GM21423 (cell line): ENCODE measurements around the gene B4GALT1.

Experiments
- ATAC-seq: cut with Tn5 transposase; IDR thresholded peaks from one replicate; pipeline ENCODE4 v1.9.1; 2021; ENCODE audit warnings: mild to moderate bottlenecking, moderate library complexity; ENCODE audit not compliant: unreplicated experiment

B4GALT1 gene

DNA sequence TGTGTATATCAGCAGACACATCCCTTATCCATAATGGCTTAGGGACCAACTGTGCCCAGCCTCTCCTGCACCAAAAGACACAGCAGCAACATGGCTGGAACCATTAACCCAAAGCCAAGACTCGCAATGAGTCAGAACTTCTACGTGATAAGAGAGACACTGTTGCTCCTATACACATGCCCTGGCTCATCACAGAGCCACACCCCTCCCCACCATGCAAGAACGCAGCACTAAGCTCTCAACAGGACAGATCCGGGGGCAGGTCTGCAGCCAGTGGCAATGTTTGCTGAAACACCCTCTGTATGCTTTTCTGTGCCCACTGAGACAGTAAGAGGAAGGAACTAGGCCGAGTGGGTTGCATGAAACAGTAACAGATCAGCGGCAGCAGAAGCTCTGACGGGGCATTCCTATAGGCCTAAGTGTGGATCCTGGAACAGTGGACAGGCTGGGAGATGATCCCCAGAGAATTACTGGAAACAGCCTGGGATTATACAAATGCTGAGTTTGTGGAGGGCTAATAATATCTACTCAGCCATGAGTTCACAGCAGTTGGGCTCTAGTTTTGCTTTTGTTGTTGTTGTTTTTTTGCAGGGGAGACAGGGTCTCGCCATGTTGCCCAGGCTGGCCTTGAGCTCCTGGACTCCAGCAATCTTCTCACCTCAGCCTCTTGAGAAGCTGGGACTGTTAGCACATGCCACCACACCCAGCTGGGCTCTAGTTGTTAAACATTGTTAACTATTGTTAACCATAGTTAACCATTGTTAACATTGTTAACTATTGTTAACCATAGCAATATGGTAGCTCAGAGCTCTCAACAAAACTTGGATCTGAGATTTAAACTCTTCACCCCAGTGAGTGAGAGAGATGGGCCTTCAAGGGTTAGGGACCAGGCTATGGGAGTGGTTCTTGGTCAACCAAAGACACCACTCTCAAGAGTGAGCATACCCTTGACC is 41.0 kb downstream of the B4GALT1 start:
- peak; percentile 39 for ATAC-seq

DNA sequence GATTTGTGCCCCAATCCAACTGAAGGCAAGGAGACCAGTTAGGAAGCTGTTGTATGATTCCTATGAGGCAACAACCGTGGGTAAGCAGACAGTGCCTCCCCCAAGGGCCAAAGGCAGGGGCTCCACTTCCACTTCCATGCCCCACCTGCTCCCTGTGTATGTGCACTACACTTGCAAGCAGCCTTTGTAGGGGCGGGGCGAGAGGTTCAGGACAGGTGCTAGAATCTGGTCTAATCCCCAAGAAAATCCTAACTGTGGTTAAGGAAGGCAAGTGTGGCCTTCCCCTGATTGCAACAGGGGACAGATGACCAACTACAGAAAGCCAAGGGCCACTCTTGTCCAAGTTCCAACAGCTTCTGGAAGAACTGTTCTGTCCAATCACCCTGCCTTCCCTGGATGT is 41.7 kb downstream of the B4GALT1 start:
- ATAC-seq = no peak

DNA sequence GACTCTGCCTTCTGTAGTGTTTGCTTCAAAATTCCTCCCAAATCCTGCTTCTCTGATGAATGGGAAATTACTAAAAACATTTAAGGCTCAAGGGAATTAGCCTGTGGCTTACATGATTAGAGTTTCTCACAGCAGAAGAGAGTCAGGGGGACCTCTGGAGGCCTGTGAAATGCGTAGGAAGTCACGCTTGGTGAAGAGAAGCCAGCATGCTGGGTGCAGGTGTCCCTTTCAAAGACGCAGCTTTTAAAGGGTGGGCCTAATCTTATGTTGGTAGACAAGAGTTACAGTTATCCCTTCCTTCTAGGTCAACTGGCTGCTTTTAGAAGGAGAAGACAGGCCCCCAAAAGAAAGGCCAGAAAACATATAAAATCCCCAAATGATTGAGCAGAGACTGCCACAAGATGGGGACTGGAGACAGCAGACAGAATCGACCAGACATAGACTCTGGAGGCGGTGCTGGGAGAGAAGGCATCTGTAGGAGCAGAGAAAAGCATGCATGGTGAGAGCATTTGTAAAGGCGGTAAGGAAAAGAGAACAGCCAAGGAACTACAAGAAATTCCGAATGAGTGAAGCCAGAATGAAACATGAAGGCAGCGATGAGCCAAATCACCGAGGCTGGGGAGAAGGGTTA is 42.3 kb downstream of the B4GALT1 start:
- ATAC-seq = peak; percentile 57

DNA sequence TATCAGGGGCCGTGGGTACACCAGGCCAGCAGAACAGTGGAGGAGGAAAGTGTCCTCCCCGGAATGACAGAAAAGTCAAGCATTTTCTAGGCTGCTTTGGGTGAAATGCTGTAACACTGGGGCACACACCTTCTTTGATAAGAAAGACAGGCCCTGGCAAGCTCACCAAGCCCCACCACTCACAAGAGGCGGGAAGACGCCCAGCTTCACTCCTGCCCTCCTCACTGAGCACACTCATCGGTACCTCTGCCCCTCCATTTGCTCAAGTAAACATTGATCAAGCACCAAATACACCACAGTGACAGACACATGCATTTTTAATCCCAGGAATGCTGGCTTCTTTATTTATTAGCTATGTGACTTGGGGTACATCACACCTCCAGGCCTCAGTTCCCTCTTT is 43.1 kb downstream of the B4GALT1 start:
- no peak for ATAC-seq

DNA sequence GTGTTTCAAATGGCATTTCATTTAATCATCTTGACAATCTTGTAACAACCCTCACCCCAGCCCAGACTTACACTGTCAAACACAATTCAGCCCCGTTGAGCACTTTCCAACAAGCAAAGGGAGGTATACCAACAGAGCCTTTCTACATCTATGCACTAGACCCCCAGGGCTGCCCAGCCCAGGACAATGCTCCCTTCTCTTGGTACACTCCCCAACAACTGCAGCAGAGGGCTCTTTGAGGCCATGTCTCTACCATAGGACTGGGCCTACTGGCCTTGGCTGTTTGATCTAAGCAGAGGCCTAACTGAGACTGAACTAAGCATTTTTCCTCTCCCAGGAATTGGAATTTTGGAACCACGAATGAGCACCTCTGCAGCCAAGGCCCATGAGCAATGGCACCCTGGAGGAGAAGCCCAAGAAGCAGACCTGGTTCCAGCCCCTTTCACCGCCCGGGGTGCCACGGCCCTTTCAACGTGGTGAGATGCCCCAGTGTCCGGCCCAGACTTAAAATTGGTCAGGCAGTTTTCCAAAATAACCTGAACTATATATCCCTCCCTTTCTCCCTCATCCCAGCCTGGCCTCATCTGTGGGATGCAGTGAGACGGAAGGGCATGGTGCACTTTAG is 43.6 kb downstream of the B4GALT1 start:
- no peak for ATAC-seq

DNA sequence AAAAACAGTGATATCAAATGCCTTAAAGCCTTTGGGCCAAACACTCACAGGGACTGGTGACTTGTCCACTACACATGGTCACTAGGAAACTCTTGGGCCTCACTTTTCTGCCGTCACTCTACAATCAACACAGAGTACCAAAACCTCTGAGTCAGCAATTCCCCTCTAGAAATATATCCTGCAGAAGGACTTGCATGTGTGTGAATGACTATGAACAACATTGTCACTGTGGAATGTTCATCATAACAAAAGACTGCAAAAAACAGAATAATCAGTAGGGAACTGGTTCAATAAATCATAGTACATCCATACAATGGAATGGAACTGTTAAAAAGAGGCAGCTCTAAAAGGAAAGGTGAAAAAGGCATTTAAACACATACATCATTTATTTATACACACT is 46.5 kb downstream of the B4GALT1 start:
- ATAC-seq = no peak

DNA sequence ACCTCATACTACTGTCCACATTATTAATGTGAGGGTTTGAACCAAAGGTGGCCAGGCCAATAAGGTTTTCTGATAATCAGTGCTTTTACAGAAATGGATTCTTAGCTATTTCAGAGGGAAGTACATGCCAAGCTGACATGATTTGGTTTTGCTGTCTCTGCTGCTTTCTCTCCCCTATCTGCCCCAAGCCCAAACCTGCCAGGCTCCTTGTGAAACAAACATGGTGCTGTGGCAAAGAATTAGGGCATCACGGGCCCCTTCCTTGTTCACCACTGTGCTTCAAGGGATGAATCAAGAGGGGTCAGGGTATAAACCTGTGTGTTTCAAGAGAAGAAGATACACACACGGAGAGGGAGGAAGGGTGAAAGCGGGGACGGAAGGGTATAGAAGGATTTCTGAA is 49.3 kb downstream of the B4GALT1 start:
- no peak for ATAC-seq

DNA sequence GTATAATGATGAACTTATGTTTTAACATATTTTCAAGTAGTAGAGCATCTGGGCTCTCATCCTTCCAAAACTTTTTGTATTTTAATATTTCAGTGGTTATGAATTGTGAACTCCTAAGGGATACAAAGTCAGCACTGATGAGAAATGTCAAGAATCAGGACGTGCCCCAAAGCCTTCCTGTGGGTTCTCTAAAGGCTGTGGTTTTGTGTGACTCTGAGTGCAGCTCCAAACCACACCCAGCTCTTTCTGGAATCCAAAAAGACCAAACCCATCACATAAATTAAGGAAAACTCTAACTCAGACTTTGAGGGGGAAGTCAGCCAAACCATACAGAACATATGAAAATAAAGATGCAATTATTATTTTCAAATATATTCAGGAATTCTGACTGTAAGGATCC is 49.8 kb downstream of the B4GALT1 start:
- ATAC-seq = no peak

DNA sequence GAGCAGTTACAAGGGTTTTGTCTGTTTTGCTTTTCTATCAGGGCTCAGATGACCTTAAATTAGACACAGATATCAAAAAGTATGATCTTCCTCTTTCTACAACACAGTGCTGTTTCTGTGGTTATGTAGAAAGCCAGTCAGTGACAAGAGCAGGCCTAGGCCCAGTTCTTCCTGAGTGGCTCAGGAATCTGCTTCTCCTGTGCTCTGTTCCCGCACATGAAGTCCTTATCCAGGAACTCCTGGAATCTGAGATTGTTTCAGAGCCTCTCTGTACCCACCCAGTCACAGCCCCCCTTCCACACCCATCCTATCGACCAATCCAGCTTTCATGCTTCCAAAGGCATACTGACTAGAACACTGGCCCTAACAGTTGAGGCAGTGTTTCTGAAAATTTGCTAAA is 50.3 kb downstream of the B4GALT1 start:
- ATAC-seq = no peak

DNA sequence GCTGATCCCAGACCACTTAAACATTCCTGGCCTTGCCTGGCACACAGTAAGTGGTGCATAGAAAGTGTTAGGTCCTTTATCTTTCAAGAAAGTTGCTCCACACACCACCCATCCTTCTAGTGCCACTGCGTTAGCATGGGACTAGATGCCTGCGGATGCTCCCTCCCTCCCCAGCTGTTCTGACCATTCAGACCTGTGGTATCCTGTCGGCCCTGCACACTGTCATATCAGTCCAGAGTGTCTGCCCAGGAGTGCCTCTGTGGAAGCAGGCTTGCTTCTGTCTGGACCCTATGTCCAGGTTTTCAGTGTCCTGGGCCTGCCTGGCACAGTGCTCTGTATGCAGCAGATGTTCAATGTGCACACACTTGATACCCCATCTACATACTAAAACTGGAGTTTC is 52.4 kb downstream of the B4GALT1 start:
- no peak for ATAC-seq

DNA sequence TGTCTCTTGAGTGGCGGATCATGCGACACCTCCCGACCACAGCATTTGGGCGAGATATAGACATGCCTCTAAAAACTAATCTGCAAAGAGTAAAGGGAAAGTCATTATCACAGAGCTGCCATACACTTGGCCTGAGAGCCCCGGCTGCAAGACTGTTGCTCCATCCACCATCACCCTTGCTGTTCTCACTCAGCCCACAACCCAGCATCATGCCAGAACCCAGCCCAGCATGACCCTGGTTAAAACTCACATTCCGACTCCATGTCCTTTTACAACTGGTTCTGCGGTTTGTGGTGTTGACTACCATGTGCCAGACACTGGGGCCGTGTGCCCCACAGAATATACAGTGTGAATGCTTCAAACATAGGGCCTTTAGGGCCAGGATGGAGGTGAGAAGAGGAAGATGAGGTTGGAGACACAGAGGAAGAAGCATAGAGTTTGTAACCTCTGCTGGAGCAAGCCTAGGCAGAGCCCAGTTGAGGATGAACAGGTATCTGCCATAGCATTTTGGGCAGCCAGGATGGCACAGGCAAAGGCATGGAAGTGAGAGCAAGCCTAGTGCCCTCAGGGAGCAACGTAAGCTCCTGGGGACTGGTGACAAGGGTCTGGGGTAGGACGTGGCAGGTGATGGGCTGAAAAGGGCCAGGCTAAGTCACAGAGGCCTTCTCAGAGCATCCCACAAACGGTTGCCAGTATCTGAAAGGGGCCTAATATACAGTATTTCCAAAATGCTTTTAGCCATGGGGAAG is 53.2 kb downstream of the B4GALT1 start:
- no peak for ATAC-seq

DNA sequence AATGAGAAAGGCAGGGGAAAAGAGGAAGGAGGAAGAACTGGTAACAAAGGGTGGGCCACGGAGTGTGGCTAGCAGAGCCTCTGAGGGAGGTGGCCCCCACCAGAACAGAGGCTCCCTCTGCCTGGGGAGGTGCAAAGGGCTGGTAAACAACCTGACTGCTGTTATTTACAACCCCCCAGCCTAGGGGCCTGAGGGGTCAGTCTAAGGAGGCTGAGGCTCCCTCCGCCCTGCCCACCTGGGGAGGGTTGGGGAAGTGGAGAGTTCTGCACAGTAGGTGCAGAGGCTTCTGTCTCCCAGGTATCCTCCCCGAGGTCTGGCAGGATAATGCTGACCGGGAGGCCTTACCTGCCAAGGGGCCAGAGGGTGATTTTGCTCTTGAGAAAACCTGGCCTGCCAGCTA is 55.0 kb downstream of the B4GALT1 start:
- no peak for ATAC-seq

DNA sequence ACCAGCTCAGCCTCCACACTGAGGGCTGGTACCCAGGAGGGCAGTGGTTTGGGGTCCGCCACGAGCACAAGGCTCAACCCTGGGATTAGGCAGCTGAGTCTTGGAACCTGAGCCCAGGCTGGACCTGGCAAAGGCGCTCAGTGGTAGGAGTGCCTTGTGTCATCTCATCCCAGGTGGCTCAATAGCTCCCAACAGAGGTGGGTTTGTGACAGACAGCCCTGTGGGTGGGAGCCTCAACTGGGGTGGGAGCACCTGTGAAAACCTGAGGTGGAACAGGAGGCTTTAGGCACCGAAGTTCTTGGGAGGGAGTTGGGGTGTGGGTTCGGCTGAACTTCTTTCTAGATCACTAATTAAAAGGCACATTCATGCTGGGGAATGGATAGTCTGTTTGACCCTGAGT is 55.5 kb downstream of the B4GALT1 start:
- ATAC-seq = no peak

DNA sequence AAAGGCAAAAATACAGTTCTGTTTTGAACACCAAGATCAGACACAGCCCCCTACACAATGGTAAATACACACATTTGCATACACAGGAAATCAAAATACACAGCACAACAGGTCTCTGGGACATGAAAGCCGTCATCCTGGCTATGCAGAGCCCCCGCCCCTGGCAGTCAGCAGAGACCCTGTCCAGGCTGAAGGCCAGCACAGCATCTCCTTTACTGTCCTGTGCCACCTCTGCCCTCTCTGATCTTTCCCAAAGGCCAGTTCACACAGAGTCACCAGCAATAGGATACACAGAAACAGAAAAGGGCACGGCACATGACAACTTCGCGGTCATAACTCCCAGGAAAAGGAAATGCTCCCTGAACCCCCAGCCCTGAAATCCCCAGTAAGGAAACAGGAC is 56.5 kb downstream of the B4GALT1 start:
- no peak for ATAC-seq

DNA sequence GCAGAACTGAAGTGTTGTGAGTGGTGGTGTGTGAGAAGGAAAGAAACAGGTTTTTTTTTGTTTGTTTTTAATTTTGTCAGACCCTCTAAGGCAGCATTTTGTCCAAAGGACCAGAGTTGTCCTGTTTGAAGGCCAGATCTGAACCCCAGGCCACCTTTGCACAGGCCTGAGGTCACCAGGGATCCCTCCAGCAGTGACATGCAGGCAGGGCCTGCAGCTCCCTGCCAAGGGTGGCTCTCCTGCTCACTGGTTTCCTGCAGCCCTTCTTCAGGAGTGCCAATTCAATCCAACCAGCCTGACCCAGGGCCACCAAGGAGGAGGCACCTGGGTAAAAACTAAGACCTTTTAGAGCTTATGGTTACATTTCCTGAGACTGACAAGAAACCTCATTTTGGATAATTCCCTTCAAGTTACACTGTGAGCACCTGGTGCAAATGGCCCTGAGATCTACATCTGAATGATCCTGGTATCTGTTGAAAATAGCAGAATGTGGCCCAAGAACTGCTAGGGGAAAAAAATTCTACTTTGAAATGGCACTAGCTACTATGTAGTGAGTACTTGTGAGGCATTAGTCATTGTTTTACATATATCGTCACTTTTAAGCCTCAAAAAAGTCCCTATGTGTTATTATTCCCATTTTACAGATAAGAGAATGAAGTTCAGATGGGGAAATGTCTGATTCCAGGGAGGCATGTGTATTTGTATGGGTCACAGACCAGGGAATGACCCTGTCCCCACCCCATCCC is 57.1 kb downstream of the B4GALT1 start:
- no peak for ATAC-seq

DNA sequence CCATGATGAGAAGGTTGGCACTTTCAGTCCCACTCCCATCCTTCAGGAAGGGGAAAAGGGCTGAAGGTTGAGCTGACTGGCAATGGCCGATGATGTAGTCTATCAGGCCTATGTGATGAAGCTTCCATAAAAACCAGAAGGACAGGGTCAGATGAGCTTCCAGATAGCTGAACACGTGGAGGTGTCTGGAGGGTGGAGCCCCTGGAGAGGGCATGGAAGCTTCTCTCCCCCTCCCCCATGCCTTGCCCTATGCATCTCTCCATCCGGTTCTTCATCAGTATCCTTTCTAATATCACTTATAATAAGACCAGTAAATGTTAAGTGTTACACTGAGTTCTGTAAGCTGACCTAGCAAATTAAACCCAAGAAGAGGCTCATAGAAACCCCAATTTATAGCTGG is 58.0 kb downstream of the B4GALT1 start:
- ATAC-seq = no peak

DNA sequence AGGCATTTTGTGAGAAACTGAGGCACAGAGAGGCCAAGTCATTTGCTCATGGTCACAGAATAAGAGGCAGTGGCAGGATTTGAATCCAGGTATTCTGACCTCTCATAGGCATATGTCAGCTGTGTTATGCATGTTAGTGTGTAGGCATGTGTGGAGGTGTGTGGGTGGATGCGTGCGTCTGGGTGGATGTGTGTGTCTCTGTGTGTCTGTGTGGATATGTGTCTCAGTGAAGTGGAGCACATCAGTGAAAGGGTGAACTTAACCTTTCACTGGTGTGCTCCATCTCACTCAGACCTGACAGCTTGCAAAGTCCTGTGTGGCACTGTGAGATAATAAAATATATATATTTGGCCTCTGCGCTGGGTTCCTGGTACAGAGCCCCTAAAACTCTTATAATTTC is 58.7 kb downstream of the B4GALT1 start:
- no peak for ATAC-seq

DNA sequence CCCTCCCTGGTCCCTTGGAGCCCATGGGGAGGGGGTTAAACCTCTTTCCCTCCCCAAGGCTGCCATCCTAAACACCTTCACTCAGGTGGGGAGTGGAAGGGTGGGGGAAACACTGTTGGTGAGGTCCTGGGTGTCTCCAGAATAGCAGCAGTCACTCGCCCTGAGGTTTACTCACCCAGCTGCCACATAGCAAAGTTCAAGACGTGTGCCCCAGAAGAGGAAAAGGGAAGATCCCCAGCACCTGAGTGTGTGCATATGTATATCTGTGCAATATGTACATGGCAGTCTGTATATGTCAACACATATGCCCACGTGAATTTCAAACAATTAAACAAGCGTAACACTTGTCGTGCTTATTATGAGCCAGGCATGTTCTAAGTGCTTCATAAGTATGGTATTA is 59.4 kb downstream of the B4GALT1 start:
- no peak for ATAC-seq

DNA sequence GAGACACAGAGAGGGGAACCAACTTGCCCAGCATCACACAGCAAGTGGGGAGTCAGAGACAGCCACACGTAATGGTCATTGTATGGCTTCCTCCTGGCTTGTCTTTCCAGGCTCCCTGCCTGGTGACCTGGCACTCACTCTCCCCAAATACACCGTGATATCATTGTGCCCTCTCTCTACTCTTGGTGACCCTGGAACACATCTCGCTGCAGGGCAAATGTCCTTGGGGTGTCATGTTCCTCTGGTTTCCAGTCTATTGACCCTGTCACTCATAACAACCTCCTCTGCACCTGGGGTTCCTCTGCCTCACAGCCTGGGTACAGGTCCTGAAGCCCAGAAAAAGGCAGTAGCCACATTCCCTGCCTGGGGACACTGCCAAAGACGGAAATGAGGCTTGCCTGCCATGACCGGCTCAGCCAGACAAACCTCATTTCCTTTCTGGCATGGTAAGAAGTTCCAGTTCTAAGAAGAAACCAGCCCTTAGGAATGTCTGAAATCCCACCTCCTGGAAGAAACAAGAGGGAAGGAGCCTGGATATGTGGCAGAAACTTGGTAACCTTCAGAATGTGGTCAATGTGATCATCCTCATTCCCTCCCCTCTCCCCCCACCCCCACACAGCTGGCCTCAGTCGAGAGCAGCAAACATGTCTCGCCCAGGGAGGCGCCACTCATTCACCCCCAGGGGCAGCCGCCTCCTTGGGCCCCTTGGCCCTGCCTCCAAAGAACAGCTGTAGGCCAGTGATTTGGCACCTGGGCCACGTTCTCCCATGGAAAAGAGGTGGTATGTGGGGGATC is 60.1 kb downstream of the B4GALT1 start:
- ATAC-seq = no peak

DNA sequence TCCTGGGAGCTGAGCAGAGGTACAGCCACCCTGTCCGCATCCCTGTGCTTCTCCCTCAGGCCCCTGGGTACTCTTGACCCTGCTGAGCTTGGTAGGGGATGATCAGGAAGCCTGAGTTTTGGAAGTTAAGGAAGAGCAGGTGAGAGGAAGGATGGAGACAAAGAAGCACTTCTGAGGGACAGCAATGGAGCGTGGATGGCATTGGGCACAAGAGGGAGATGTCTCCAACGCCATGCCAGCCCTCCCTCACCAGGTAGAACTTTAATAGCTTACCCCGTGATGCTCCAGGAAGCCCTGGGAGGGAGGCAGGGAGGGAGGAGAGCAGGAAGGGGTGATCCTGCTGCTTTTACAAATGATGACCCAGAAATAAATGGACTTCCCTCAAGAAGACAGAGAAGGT is 60.8 kb downstream of the B4GALT1 start:
- no peak for ATAC-seq
